Daoy (cell line): Measurements from ENCODE around the gene WFDC5. TPM values are rescaled to one million over a fixed set of nuclear protein-coding genes. Genes with fewer than 3 reads are reported as not detected.
"Not testable (repeated sequence)": the region's sequence is repeated elsewhere in the genome, so short reads cannot be mapped to it uniquely, and the experiment has no call there.

Source experiments
- DNase-seq: peaks from one replicate; pipeline ENCODE4 v3.0.0-alpha.2; 2015; ENCODE audit warnings: low read depth
- total RNA-seq: library from RNA; depleted of rRNA; stranded (reverse); fragments of >200 nt; shearing (Covaris generic); gene quantifications from 2 replicates; pipeline ENCODE4 v1.2.3, GENCODE V29; 2014

The WFDC5 gene
- total RNA-seq, 1 experiment from 2014 or later, result not detected

GRCh38 chr20:45087814-45088213 is 27.2 kb downstream of the WFDC5 start:
- no peak for DNase-seq

GRCh38 chr20:45087097-45087790 is 27.7 kb downstream of the WFDC5 start:
- no peak for DNase-seq

GRCh38 chr20:45085867-45086266 is 29.1 kb downstream of the WFDC5 start:
- no peak for DNase-seq

- DNase-seq, result no peak
Observed at GRCh38 chr20:45085289-45085688, 29.7 kb downstream of the WFDC5 start.

- DNase-seq, result no peak
Observed at GRCh38 chr20:45083127-45083526, 31.8 kb downstream of the WFDC5 start.

- DNase-seq, result no peak
Observed at GRCh38 chr20:45082468-45082867, 32.5 kb downstream of the WFDC5 start.

GRCh38 chr20:45080867-45081624 is 33.9 kb downstream of the WFDC5 start:
- no peak for DNase-seq

GRCh38 chr20:45077559-45077958 is 37.4 kb downstream of the WFDC5 start:
- no peak for DNase-seq

- no peak for DNase-seq
Observed at GRCh38 chr20:45073221-45073620, 41.8 kb downstream of the WFDC5 start.

- DNase-seq, result no peak
Observed at GRCh38 chr20:45072066-45072465, 42.9 kb downstream of the WFDC5 start.

GRCh38 chr20:45070932-45071632 is 43.9 kb downstream of the WFDC5 start:
- DNase-seq, result no peak

- DNase-seq, result no peak
Observed at GRCh38 chr20:45069261-45069660, 45.7 kb downstream of the WFDC5 start.

- no peak for DNase-seq
Observed at GRCh38 chr20:45067558-45067957, 47.4 kb downstream of the WFDC5 start.

- no peak for DNase-seq
Observed at GRCh38 chr20:45067087-45067486, 47.9 kb downstream of the WFDC5 start.

GRCh38 chr20:45066372-45066771 is 48.6 kb downstream of the WFDC5 start:
- no peak for DNase-seq

GRCh38 chr20:45064812-45065211 is 50.2 kb downstream of the WFDC5 start:
- no peak for DNase-seq

- not testable (repeated sequence) for DNase-seq
Observed at GRCh38 chr20:45063107-45063506, 51.9 kb downstream of the WFDC5 start.

GRCh38 chr20:45061244-45061643 is 53.7 kb downstream of the WFDC5 start:
- peak; percentile 74 for DNase-seq

- DNase-seq, result no peak
Observed at GRCh38 chr20:45060294-45060693, 54.7 kb downstream of the WFDC5 start.
